ENCODE results near the gene CTNNBL1. TPM values are rescaled to one million over a fixed set of nuclear protein-coding genes. Genes with fewer than 3 reads are reported as not detected.

Gene CTNNBL1
- total and polyA plus RNA-seq, 12 donors, result 42.2 to 104 (median 52.0) TPM

GRCh38 chr20:37776526-37776925, 82.7 kb downstream of the CTNNBL1 start:
- no peak overlapping the region for H3K4me3 ChIP-seq
- TF ChIP-seq CTCF (IDR thresholded peaks at IDR 0.05), result no peak
- no peak overlapping the region for H3K27ac ChIP-seq
- H3K9me3 ChIP-seq, result no peaks in the 10 kb centered on the region
- WGBS, 2 donors, result 93 to 94% methylated on average over 3 of the region's 3 CpGs
- no peak for ATAC-seq
- peaks cover 0 to 13% (median 0%) of the 10 kb centered on the region in 9 donors for H3K4me1 ChIP-seq
- intact Hi-C loops (cut with DNase I), result loop anchor here in 1 of 10 donors (10.0 kb wide), 2 partner anchors 108 to 202 kb away; no protein-coding TSS in a partner anchor
- no peaks in the 10 kb centered on the region for H3K27me3 ChIP-seq
- H3K36me3 ChIP-seq, result peaks cover 0 to 74% (median 0%) of the 10 kb centered on the region in 9 donors
- DNase-seq, result no peak

GRCh38 chr20:37777012-37777950, 83.5 kb downstream of the CTNNBL1 start:
- peaks cover 0 to 82% (median 5%) of the 10 kb centered on the region in 9 donors for H3K36me3 ChIP-seq
- intact Hi-C loops (cut with DNase I), result loop anchor here in 1 of 10 donors (10.0 kb wide), 2 partner anchors 108 to 202 kb away; no protein-coding TSS in a partner anchor
- no peak overlapping the region for H3K27ac ChIP-seq
- no peak overlapping the region for H3K4me3 ChIP-seq
- TF ChIP-seq CTCF (IDR thresholded peaks at IDR 0.05), result no peak
- peaks cover 0 to 13% (median 0%) of the 10 kb centered on the region in 9 donors for H3K4me1 ChIP-seq
- H3K27me3 ChIP-seq, result no peaks in the 10 kb centered on the region
- H3K9me3 ChIP-seq, result no peaks in the 10 kb centered on the region
- DNase-seq (no peak), ATAC-seq (no peak)
- WGBS, 2 donors, result 79 to 81% methylated on average over 8 of the region's 8 CpGs

GRCh38 chr20:37777988-37778659, 84.3 kb downstream of the CTNNBL1 start:
- DNase-seq, result no peak
- H3K9me3 ChIP-seq, result no peaks in the 10 kb centered on the region
- no peaks in the 10 kb centered on the region for H3K27me3 ChIP-seq
- H3K4me3 ChIP-seq, result no peak overlapping the region
- H3K4me1 ChIP-seq, result peaks cover 0 to 11% (median 0%) of the 10 kb centered on the region in 9 donors
- H3K36me3 ChIP-seq, result peaks cover 0 to 82% (median 5%) of the 10 kb centered on the region in 9 donors
- TF ChIP-seq CTCF (IDR thresholded peaks at IDR 0.05), result no peak
- intact Hi-C loops (cut with DNase I), result loop anchor here in 1 of 10 donors (10.0 kb wide), 2 partner anchors 107 to 203 kb away; no protein-coding TSS in a partner anchor
- ATAC-seq, result no peak
- no peak overlapping the region for H3K27ac ChIP-seq

GRCh38 chr20:37781626-37782025, 87.8 kb downstream of the CTNNBL1 start:
- DNase-seq (no peak), ATAC-seq (no peak)
- TF ChIP-seq CTCF (IDR thresholded peaks at IDR 0.05), result no peak
- Histone ChIP-seq H3K36me3 (peaks cover 0 to 62% (median 5%) of the 10 kb centered on the region in 9 donors), H3K4me1 (peaks cover 0 to 11% (median 0%) of the 10 kb centered on the region in 9 donors), H3K27me3 (no peaks in the 10 kb centered on the region), H3K27ac (no peak overlapping the region), H3K9me3 (no peaks in the 10 kb centered on the region), H3K4me3 (no peak overlapping the region)
- intact Hi-C loops (cut with DNase I), result no loop called here
- WGBS, 2 donors, result 92 to 95% methylated on average over 1 of the region's 1 CpG

All from heart right ventricle (tissue), 16 donors.